ENCODE results near the gene PABPN1. TPM values are rescaled to one million over a fixed set of nuclear protein-coding genes. Genes with fewer than 3 reads are reported as not detected.

Gene PABPN1
- total and polyA plus RNA-seq, 9 of the 15 experiments (the other 6 are each of a cell fraction or from before 2014, with no cell fraction given): 32.6 to 388 (median 178) TPM

DNA sequence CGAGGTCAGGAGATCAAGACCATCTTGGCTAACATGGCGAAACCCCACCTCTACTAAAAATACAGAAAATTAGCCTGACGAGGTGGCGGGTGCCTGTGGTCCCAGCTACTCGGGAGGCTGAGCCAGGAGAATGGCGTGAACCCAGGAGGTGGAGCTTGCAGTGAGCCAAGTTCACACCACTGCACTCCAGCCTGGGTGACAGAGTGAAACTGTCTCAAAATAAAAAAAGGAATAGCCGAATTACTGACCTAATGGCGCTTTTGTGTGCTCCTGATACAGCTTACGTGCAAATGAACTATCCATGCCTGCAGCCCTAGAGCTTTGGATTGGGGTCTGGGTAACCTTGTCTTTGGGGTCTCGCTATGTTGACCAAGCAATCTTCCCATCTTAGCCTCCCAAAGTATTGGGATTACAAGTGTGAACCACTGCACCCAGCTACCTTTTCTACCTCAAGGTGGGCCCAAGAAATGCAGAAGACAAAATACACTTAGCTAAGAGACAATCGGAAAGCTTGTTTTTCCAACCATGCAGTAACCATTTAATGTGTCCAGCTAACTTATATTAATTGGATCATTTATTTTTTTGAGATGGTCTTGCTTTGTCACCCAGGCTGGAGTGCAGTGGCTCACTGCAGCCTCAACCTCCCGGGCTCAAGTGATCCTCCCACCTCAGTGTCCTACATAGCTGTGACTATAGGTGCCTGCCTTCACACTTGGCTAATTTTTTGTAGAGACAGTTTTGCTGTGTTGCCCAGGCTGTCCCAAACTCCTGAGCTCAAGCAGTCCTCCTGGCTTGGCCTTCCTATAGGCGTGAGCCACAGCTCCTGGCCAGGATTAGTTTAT, 5.5 kb downstream of the PABPN1 start (continued):
- TF ChIP-seq NFYB (IDR thresholded peaks at IDR 0.05; ENCODE audit: extremely low read depth, insufficient read length): no peak
- TF ChIP-seq SMARCA4 (IDR thresholded peaks at IDR 0.05): no peak
- peak; percentile 68; the same call in 1 of the 2 replicates for TF ChIP-seq POLR2AphosphoS5 (IDR thresholded peaks at IDR 0.05; ENCODE audit: control insufficient read depth, insufficient read depth, low read depth, low read length)
- TF ChIP-seq E2F6 (IDR thresholded peaks at IDR 0.05; ENCODE audit: borderline replicate concordance in 1 of 2, extremely low read depth in 1 of 2, insufficient read depth in 1 of 2, insufficient read length in 1 of 2, low read depth in 1 of 2, low read length in 1 of 2, poor library complexity in 1 of 2, severe bottlenecking in 1 of 2): no peak
- TF ChIP-seq NCOA4 (IDR thresholded peaks at IDR 0.05; ENCODE audit: partially characterized antibody): no peak
- no peak for TF ChIP-seq ILK (tag; IDR thresholded peaks at IDR 0.05; ENCODE audit: borderline replicate concordance, low read depth)
- TF ChIP-seq, protein P1, sequence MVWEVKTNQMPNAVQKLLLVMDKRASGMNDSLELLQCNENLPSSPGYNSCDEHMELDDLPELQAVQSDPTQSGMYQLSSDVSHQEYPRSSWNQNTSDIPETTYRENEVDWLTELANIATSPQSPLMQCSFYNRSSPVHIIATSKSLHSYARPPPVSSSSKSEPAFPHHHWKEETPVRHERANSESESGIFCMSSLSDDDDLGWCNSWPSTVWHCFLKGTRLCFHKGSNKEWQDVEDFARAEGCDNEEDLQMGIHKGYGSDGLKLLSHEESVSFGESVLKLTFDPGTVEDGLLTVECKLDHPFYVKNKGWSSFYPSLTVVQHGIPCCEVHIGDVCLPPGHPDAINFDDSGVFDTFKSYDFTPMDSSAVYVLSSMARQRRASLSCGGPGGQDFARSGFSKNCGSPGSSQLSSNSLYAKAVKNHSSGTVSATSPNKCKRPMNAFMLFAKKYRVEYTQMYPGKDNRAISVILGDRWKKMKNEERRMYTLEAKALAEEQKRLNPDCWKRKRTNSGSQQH (CRISPR knock-in tag; IDR thresholded peaks at IDR 0.05): peak; percentile 65; the same call in 1 of the 2 replicates
- 0 out of 4 replicates have a peak, but pooled peaks of 1 of the 2 experiments have one; percentile 27 for TF ChIP-seq MAZ (CRISPR knock-in tag; conservative IDR thresholded peaks at IDR 0.05 in 1 of 2, IDR thresholded peaks at IDR 0.05 in 1 of 2)
- TF ChIP-seq, protein P2, sequence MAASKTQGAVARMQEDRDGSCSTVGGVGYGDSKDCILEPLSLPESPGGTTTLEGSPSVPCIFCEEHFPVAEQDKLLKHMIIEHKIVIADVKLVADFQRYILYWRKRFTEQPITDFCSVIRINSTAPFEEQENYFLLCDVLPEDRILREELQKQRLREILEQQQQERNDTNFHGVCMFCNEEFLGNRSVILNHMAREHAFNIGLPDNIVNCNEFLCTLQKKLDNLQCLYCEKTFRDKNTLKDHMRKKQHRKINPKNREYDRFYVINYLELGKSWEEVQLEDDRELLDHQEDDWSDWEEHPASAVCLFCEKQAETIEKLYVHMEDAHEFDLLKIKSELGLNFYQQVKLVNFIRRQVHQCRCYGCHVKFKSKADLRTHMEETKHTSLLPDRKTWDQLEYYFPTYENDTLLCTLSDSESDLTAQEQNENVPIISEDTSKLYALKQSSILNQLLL (CRISPR knock-in tag; IDR thresholded peaks at IDR 0.05; ENCODE audit: borderline replicate concordance): no peak
- no peak for TF ChIP-seq FOXK1 (CRISPR knock-in tag; IDR thresholded peaks at IDR 0.05; ENCODE audit: borderline replicate concordance)
- TF ChIP-seq POLR2A (conservative IDR thresholded peaks at IDR 0.05): peak; percentile 68
- no peak for TF ChIP-seq MBD2 (IDR thresholded peaks at IDR 0.05; ENCODE audit: borderline replicate concordance, low read depth)
- no peak for TF ChIP-seq HNRNPUL1 (IDR thresholded peaks at IDR 0.05; ENCODE audit: low read length)
- TF ChIP-seq EHMT2 (IDR thresholded peaks at IDR 0.05): no peak
- no peak for TF ChIP-seq ZNF586 (CRISPR knock-in tag; conservative IDR thresholded peaks at IDR 0.05)
- TF ChIP-seq FOXA3 (CRISPR knock-in tag; conservative IDR thresholded peaks at IDR 0.05 in 1 of 2, IDR thresholded peaks at IDR 0.05 in 1 of 2): no peak
- TF ChIP-seq JUND (IDR thresholded peaks at IDR 0.05; ENCODE audit: borderline replicate concordance, low read depth, low read length): no peak
- TF ChIP-seq JUND (tag; IDR thresholded peaks at IDR 0.05; ENCODE audit: borderline replicate concordance, low read depth, low read length): no peak
- TF ChIP-seq E4F1 (CRISPR knock-in tag; IDR thresholded peaks at IDR 0.05; ENCODE audit: borderline replicate concordance): no peak
- TF ChIP-seq NFXL1 (CRISPR knock-in tag; IDR thresholded peaks at IDR 0.05): no peak

Measured in K562 (cell line).